HG03442 (cell line): ENCODE measurements around the gene HMCN2.

Experiments used
- ATAC-seq: cut with Tn5 transposase; IDR thresholded peaks from one replicate; pipeline ENCODE4 v1.9.1; 2021; ENCODE audit warnings: mild to moderate bottlenecking, moderate library complexity; ENCODE audit not compliant: unreplicated experiment

The HMCN2 gene

GRCh38 chr9:130405657-130406257, 140.2 kb downstream of the HMCN2 start:
- no peak for ATAC-seq

DNA sequence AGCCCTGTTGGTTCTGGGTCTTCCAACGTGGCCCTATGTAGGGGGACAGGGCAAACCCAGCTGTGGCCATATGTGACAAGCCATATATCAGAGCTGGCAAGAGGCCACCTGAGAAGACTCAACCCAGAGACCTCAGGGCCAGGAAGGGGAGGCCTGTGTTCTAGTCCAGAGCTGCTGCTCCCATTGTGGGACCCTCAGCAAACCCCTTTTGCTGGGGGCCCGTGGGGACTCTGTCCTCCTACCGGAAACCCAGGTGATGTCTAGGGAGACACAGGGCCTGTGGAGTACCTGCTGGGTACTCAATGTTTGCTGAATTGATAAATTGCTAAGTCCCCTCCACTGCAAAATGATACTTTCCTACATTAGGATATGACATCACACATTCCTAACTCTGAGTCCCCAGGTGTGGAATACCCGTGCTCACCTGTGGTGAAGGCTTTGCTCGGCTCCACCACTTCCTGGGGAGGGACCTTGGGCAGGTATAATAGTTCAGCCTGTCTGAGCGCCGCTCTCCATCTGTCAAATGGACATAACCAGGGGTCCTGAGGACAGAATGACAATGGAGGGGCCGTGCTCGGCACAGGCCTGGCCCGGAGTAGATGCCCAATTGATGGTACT, 140.8 kb downstream of the HMCN2 start:
- ATAC-seq = no peak

DNA sequence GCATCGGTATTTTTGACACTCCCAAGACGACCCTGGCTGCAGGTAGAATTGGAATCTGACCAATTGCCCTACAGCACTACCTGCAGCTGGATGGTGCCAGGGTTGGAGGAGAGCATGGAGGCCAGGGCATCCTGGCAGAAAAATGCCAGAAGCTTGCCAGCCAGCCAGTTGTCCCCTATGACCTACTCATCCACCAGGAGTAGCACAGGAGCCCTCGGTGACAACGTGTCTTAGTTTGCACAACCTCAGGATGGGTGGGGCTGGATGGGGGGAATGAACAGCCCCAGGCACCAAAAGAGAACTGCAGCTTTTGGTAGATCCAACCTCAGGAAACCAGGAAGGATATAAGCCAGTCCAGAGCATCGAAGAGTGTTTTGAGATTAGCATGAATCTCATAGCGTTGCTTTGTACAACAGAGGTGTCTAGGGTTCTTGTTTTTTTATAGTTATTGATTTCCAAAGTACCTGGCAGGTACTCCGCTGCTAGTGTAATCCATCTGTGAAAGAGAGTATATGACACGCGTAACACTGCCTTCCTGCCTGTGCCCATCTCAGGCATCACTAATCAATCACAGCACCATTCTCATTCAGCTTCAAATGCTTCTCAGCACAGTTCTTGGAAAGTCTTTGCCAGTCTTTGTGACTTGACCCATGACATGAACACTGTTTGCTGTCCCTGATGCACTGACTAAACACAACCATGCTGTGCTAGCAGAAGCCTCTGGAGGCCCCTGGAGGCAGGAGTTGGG, 142.5 kb downstream of the HMCN2 start:
- ATAC-seq = no peak

- no peak for ATAC-seq
These were observed 143.1 kb downstream of the HMCN2 start for GRCh38 chr9:130408669-130409068.

- no peak for ATAC-seq
These were observed 143.7 kb downstream of the HMCN2 start for GRCh38 chr9:130409246-130409645.

GRCh38 chr9:130410443-130410842, 144.9 kb downstream of the HMCN2 start:
- no peak for ATAC-seq

- ATAC-seq = no peak
These were observed 146.0 kb downstream of the HMCN2 start for GRCh38 chr9:130411566-130411915.

DNA sequence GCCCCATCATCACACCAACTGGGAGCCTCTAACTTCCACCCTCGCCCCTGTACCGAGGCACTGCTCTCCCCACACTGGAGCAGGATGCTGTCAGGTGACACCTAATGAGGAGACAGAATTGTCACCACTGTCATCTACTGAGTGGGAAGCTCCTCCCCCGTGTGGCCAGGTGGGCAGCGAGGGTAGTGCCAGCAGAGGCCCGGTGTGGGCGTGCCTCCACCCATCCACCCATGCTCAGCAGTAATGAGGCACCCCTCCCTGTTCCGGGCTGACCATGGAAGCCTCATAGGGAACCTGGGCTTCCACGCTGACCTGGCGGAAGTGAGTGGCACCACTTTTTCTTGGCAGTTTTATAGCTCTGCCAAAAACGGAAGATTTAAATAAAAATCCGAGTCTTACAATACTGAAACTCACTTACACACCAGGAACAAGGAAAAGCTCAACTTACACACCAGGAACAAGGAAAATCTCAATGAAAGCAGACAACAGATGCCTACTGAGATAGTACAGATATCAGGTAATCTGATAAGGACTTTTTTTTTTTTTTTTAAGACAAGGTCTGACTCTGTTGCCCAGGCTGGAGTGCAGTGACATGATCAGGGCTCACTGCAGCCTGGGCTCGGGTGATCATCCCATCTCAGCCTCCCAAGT, 148.6 kb downstream of the HMCN2 start:
- no peak for ATAC-seq

DNA sequence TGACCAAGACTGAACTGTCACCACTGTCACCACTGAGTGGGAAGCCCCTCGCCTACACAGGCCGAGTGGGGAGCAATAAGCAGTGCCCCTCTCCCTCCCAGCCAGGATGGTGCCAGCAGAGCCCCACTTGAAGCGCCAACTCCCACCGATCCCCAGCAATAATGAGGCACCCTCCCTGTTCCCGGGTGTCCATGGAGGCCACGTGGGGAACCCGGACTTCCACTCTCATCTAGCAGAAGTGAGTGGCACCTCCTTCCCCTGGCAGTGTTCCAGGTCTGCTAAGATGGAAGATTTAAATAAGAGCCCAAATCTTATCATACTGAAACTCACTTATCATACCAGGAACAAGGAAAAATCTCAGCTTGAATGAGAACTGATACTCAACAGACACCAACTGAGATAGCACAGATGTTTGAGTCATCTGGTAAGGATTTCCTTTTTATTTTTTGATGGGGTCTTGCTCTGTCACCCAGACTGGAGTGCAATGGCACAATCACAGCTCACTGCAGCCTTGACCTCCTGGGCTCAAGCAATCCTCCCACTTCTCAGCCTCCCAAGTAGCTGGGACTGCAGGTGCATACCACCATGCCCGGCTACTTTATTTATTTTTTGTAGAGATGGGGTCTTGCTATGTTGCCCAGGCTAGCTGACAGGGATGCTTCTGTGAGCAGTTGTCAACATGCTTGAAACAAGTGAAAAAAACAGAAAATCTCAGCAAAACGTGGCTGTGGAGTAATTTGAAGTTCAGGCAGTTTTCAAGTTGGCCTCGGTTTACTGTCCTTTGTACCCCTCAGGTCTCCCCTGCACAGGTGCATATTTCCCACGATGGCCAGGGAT, 149.6 kb downstream of the HMCN2 start:
- no peak for ATAC-seq

- ATAC-seq = no peak
These were observed 152.0 kb downstream of the HMCN2 start for GRCh38 chr9:130417602-130418001.

DNA sequence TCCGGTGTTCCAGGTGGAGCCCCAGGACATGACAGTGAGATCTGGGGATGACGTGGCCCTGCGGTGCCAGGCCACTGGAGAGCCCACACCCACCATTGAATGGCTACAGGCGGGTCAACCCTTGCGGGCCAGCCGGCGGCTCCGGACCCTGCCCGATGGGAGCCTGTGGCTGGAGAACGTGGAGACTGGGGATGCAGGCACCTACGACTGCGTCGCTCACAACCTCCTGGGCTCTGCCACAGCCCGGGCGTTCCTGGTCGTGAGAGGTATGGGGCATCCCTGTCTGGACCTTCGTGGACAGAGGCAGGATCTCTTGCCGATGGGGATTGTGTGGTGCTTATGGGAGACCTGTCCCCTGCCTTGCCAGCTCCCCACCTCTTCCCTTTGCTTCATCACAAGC, 153.2 kb downstream of the HMCN2 start:
- ATAC-seq = no peak

- no peak for ATAC-seq
These were observed 154.0 kb downstream of the HMCN2 start for GRCh38 chr9:130419521-130420035.

DNA sequence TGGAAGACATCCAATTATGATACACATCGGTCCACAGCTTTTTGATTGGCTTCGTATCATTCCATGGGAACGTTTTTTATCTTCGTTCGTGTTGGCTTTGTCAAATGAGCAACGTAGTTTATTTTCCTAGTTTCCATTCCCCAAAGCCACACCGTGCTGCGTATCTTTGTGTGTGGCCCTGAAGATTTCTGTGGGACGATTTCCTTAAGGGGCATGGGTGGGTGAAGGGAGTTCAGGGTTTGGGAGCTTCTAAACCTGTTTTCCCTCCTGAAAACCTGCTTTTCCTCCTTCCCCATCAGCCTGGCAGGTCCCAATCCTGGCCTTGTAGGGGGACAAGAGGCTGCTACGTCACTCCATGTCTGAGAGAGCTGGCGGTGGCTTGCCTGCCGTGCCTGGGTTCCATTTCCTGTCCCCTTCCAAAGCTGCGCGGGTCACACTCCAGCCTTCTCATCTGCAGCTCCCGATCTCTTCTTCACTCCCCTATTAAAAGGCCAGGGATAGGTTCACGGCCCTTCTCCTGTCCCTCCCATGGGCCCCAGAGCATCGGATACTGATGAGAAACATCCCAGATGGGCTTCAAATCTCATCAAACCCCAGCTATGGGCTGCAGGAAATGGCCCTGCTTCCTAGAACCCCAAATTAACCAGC, 155.7 kb downstream of the HMCN2 start:
- ATAC-seq = no peak

GRCh38 chr9:130421802-130422276, 156.3 kb downstream of the HMCN2 start:
- ATAC-seq = no peak

DNA sequence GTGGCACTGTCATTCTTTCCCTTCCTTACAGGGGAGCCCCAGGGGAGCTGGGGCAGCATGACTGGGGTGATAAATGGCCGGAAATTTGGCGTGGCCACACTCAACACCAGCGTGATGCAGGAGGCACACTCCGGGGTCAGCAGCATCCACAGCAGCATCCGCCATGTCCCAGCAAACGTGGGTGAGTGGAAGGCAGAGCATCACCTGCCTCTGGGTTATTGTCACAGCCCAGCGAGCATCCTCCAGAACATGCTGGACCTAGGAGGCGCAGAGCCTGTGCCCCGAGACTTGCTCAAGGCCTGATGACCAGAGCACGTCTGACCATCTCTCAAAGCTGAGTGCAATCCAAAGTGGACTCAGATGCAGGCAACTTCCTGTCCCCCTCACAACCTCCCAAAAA, 157.0 kb downstream of the HMCN2 start:
- ATAC-seq = no peak

DNA sequence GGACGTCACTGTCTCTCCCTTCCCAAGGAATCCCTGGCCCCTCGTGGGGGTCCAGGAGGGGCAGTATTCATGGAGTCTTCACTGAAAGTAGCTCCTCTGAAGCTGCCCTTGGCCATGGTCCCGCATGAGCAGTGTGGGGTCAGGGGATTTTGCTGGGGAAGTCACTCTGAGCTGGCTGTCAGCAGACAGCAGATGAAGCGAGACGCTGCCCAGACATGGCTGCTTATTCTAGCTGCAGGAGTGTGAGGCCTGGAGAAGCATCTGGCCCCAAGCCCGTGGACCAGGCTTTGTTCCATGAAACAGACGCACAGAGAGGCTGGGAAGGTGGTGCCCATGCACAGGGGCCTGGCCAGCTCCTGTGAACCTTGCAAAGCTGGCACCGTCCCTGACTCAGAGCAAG, 157.7 kb downstream of the HMCN2 start:
- no peak for ATAC-seq

- ATAC-seq = no peak
These were observed 159.3 kb downstream of the HMCN2 start for GRCh38 chr9:130424595-130425454.

GRCh38 chr9:130425741-130426466, 160.3 kb downstream of the HMCN2 start:
- ATAC-seq = no peak

- no peak for ATAC-seq
These were observed 160.9 kb downstream of the HMCN2 start for GRCh38 chr9:130426467-130426773.
